ENCODE data around the gene TOMM7.

DNA sequence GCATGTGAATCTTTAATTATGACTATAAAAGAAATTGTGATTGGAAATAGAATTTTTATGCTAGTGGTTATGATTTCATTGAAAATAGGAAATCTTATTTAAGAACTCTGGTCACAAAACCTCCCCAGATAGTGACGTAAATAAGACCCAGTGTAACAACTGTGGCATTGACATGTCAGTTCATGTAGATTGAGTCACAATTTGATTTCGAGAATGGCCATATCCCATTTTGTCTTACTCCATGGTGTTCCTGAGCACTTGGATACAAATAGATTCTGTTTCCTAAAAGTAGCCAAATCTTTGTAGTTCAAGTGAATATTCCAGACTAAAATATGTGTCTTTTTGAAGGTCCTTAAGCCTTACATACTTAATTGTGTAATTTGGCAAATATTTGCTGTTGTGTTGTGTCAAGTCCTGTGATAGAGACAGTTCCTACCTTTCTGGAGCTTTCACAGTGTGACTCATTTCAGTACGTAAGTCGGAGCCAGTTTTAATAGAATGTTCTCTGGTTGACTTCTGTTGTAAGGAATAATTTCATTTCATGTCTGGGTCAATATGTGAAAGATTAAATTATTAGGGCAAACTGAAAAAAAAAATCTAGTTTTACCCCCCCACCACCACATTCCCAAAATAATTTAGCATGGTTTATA lies 37.1 kb upstream of the TOMM7 start:
- TF ChIP-seq, protein P1, sequence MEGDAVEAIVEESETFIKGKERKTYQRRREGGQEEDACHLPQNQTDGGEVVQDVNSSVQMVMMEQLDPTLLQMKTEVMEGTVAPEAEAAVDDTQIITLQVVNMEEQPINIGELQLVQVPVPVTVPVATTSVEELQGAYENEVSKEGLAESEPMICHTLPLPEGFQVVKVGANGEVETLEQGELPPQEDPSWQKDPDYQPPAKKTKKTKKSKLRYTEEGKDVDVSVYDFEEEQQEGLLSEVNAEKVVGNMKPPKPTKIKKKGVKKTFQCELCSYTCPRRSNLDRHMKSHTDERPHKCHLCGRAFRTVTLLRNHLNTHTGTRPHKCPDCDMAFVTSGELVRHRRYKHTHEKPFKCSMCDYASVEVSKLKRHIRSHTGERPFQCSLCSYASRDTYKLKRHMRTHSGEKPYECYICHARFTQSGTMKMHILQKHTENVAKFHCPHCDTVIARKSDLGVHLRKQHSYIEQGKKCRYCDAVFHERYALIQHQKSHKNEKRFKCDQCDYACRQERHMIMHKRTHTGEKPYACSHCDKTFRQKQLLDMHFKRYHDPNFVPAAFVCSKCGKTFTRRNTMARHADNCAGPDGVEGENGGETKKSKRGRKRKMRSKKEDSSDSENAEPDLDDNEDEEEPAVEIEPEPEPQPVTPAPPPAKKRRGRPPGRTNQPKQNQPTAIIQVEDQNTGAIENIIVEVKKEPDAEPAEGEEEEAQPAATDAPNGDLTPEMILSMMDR (IDR thresholded peaks at IDR 0.05) = no peak
- TF ChIP-seq POLR2A (IDR thresholded peaks at IDR 0.05; ENCODE audit: low read depth) (no peak), EP300 (IDR thresholded peaks at IDR 0.05) (no peak), POLR2AphosphoS5 (IDR thresholded peaks at IDR 0.05) (peak in 1 of 2 donors; percentile 32)
